NT2/D1 (cell line): ENCODE measurements around the gene TMCO4.

Experiments
- SUZ12 ChIP-seq: IDR thresholded peaks from 2 replicates; pipeline ENCODE4 v1.6.1; 2011; ENCODE audit not compliant: insufficient read length, insufficient read depth; ENCODE audit errors: extremely low read depth
- YY1 ChIP-seq: IDR thresholded peaks from 2 replicates; pipeline ENCODE4 v1.6.1; 2011; ENCODE audit not compliant: insufficient read length, insufficient read depth
- ZNF274 ChIP-seq: IDR thresholded peaks from 2 replicates; pipeline ENCODE4 v1.6.1; 2011; ENCODE audit warnings: mild to moderate bottlenecking, low read depth, low read length

DNA sequence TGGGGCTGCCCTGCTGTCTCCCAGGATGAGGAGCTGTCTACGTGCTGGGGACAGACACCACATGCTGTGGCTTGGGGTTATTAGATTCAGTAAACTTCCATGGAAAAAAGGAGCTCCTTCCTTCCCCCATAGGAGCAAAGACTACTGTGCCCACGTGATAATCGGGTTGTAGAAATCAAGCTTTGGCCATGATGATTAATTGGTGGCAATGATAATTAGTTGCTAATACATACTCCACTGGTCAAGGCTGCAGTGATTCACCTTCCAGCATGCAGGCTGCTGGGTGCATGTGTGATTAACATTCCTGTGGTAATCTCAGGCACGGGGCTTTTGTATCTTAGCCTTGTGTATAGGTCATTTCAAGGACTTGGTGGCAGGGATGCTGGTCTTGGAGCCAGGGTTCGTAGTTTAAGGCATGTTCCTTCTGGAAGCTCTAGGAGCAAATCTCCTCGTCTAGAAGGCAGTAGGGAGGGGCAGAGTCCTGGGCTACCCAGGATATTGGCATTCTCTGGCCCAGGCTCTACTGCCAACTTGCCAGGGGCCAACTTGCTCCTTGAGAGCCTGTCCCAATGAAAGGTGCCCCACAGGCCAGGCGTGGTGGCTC, 41.4 kb downstream of the TMCO4 start:
- TF ChIP-seq YY1 (no peak), SUZ12 (no peak), ZNF274 (no peak)
